Tibial artery (tissue), 4 donors: ENCODE results near the gene ADAM10.
A peak's percentile ranks its signal among the peaks of the same experiment; 100 is the strongest.

Source experiments
- DNase-seq, 2 donors: peaks; one replicate each; pipeline ENCODE4 v3.0.0-alpha.2; 2019
- H3K27ac ChIP-seq, 2 donors: fragments of 200-600 bp; sonication (generic) in 1 of 2; 1 replicate in 1 of 2; 2 replicates in 1 of 2; pipeline ENCODE4 v1.5.1; 2018 to 2019; ENCODE audit warnings: mild to moderate bottlenecking in 1 of 2
- H3K27me3 ChIP-seq, 2 donors: fragments of 200-600 bp; sonication (generic) in 1 of 2; one replicate each; pipeline versions ENCODE4 v1.5.1 to v1.6.0; 2016 to 2019
- H3K36me3 ChIP-seq, 3 donors: fragments of 200-600 bp; sonication (generic) in 2 of 3; one replicate each; pipeline ENCODE4 v1.5.1; 2016 to 2019; ENCODE audit warnings: mild to moderate bottlenecking in 2 of 3
- H3K4me1 ChIP-seq, 4 donors: fragments of 200-600 bp; sonication (generic) in 2 of 4; 1 replicate in 3 of 4; 2 replicates in 1 of 4; pipeline ENCODE4 v1.5.1; 2016 to 2019
- H3K4me3 ChIP-seq, 2 donors: fragments of 200-600 bp; sonication (generic) in 1 of 2; 1 replicate in 1 of 2; 2 replicates in 1 of 2; pipeline ENCODE4 v1.5.1; 2018 to 2019; ENCODE audit warnings: mild to moderate bottlenecking in 2 of 2
- H3K9me3 ChIP-seq, 3 donors: fragments of 200-600 bp; sonication (generic) in 1 of 3; one replicate each; pipeline ENCODE4 v1.5.1; 2016 to 2019
- intact Hi-C: fragments of 100-400 bp; cut with DNase I; formaldehyde crosslinking; loops from one replicate; pipeline ENCODE4 v1.15.0; 2023; ENCODE audit warnings: low total_unique reads
- TF ChIP-seq, protein P1 (sequence below), 2 experiments: fragments of 200-600 bp in 1 of 2; fragments of 450-650 bp in 1 of 2; IDR thresholded peaks; one replicate each; pipeline ENCODE4 v1.5.1; 2017 to 2019; ENCODE audit warnings: antibody characterized with exemption in 2 of 2, mild to moderate bottlenecking in 1 of 2, moderate library complexity in 1 of 2

Gene ADAM10

GRCh38 chr15:58762731-58763130 is 13.2 kb upstream of the ADAM10 start:
- no peaks in the 10 kb centered on the region for H3K27me3 ChIP-seq
- peaks cover 0 to 4% (median 0%) of the 10 kb centered on the region in 3 donors for H3K9me3 ChIP-seq
- DNase-seq, result no peak
- H3K36me3 ChIP-seq, result no peaks in the 10 kb centered on the region
- H3K27ac ChIP-seq, result no peak overlapping the region
- intact Hi-C loops, result no loop called here
- no peak overlapping the region for H3K4me3 ChIP-seq
- TF ChIP-seq, protein P1, sequence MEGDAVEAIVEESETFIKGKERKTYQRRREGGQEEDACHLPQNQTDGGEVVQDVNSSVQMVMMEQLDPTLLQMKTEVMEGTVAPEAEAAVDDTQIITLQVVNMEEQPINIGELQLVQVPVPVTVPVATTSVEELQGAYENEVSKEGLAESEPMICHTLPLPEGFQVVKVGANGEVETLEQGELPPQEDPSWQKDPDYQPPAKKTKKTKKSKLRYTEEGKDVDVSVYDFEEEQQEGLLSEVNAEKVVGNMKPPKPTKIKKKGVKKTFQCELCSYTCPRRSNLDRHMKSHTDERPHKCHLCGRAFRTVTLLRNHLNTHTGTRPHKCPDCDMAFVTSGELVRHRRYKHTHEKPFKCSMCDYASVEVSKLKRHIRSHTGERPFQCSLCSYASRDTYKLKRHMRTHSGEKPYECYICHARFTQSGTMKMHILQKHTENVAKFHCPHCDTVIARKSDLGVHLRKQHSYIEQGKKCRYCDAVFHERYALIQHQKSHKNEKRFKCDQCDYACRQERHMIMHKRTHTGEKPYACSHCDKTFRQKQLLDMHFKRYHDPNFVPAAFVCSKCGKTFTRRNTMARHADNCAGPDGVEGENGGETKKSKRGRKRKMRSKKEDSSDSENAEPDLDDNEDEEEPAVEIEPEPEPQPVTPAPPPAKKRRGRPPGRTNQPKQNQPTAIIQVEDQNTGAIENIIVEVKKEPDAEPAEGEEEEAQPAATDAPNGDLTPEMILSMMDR (IDR thresholded peaks at IDR 0.05), result no peak
- no peaks in the 10 kb centered on the region for H3K4me1 ChIP-seq

- intact Hi-C loops, result no loop called here
- no peak for DNase-seq
- H3K36me3 ChIP-seq, result no peaks in the 10 kb centered on the region
- H3K9me3 ChIP-seq, result peaks cover 0 to 4% (median 0%) of the 10 kb centered on the region in 3 donors
- TF ChIP-seq, protein P1 (IDR thresholded peaks at IDR 0.05), result no peak
- no peak overlapping the region for H3K4me3 ChIP-seq
- no peaks in the 10 kb centered on the region for H3K4me1 ChIP-seq
- no peak overlapping the region for H3K27ac ChIP-seq
- no peaks in the 10 kb centered on the region for H3K27me3 ChIP-seq
Observed at GRCh38 chr15:58762285-58762684, 12.8 kb upstream of the ADAM10 start.

DNA sequence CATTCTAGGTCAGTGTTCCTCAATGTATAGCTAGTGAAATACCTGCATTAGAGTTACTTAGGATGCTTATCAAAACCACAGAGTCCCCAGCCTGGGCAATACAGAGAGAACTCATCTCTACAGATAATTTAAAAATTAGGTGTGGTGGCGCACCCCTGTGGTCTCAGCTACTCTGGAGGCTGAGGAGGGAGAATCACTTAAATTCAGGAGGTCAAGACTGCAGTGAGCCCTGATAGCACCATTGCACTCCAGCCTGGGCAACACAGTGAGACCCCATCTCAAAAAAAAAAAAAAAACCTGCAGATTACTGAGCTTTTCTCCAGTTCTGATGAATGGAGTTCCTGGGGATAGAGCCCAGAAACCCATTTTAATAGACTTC is 11.5 kb upstream of the ADAM10 start:
- Histone ChIP-seq H3K9me3 (peaks cover 0 to 4% (median 0%) of the 10 kb centered on the region in 3 donors), H3K27ac (no peak overlapping the region), H3K27me3 (no peaks in the 10 kb centered on the region), H3K4me3 (no peak overlapping the region), H3K36me3 (no peaks in the 10 kb centered on the region), H3K4me1 (no peaks in the 10 kb centered on the region)
- TF ChIP-seq, protein P1 (IDR thresholded peaks at IDR 0.05), result no peak
- intact Hi-C loops, result no loop called here
- DNase-seq, result no peak

DNA sequence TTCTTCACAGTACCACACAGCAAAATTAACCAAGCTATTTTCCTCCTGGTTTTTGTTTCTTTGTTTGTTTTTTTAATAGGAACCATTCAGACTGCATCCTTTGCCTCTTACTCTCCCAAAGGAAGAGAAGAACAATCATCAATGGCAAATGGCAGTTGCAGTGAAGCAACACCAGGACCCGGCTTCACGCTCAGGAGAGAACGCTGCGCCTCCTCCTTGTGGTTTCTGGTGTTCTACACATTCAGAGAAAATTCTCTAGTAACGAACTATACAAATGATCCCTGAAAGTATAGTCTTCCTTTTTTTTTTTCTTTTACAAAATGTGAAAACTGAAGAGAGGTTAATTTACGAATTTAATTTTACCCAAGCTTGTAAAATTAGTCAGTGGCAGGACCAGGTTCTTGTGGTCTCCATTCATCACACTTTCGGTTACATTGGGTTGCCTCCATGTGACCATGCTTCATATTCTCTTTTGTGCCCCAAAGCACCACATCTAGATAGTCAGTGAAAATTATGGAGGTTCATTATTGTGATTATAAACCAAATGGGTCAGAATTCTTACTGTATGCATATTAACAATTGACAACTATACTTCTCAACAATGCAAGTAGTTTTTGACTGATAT is 11.0 kb upstream of the ADAM10 start:
- H3K9me3 ChIP-seq, result peaks cover 0 to 4% (median 0%) of the 10 kb centered on the region in 3 donors
- no peak for DNase-seq
- TF ChIP-seq, protein P1 (IDR thresholded peaks at IDR 0.05), result no peak

GRCh38 chr15:58758141-58758540 is 8.6 kb upstream of the ADAM10 start:
- DNase-seq, result no peak
- Histone ChIP-seq H3K27me3 (no peaks in the 10 kb centered on the region), H3K4me3 (no peak overlapping the region), H3K36me3 (no peaks in the 10 kb centered on the region), H3K9me3 (no peaks in the 10 kb centered on the region), H3K4me1 (no peaks in the 10 kb centered on the region), H3K27ac (no peak overlapping the region)
- TF ChIP-seq, protein P1 (IDR thresholded peaks at IDR 0.05), result peak in 1 of 2 experiments; percentile 23
- intact Hi-C loops, result no loop called here

More for the DNA sequence above, 11.0 kb upstream of the ADAM10 start:
- intact Hi-C loops, result no loop called here
- H3K36me3 ChIP-seq, result no peaks in the 10 kb centered on the region
- no peak overlapping the region for H3K27ac ChIP-seq
- H3K4me1 ChIP-seq, result no peaks in the 10 kb centered on the region
- H3K27me3 ChIP-seq, result no peaks in the 10 kb centered on the region
- no peak overlapping the region for H3K4me3 ChIP-seq

- DNase-seq, result no peak
- no peak overlapping the region for H3K4me3 ChIP-seq
- H3K9me3 ChIP-seq, result no peaks in the 10 kb centered on the region
- TF ChIP-seq, protein P1 (IDR thresholded peaks at IDR 0.05), result no peak
- H3K4me1 ChIP-seq, result no peaks in the 10 kb centered on the region
- H3K36me3 ChIP-seq, result no peaks in the 10 kb centered on the region
- H3K27me3 ChIP-seq, result no peaks in the 10 kb centered on the region
- intact Hi-C loops, result no loop called here
- H3K27ac ChIP-seq, result no peak overlapping the region
Observed at GRCh38 chr15:58755956-58756355, 6.4 kb upstream of the ADAM10 start.
